ENCODE results near the gene RABGEF1.

DNA sequence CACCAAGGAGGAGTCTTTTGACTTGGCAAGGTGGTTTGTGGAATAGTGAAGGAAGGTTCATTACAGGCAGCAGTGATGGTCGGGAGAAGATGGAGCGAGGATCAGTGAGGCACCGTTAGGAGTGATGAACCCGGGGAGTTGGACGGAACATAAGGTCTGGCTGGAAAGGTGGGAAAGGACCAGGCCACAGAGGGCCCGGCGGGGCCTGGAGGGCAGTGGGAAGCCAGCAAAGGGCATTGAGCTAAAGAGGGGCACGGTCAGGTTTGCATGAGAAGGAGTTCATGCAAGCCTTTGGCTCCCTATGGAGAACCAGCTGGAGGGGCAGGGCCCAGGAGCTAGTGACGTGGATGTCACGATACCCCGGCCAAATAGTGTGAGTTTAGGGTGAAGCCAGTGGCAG is 46.2 kb upstream of the RABGEF1 start:
- TF ChIP-seq, protein P1, sequence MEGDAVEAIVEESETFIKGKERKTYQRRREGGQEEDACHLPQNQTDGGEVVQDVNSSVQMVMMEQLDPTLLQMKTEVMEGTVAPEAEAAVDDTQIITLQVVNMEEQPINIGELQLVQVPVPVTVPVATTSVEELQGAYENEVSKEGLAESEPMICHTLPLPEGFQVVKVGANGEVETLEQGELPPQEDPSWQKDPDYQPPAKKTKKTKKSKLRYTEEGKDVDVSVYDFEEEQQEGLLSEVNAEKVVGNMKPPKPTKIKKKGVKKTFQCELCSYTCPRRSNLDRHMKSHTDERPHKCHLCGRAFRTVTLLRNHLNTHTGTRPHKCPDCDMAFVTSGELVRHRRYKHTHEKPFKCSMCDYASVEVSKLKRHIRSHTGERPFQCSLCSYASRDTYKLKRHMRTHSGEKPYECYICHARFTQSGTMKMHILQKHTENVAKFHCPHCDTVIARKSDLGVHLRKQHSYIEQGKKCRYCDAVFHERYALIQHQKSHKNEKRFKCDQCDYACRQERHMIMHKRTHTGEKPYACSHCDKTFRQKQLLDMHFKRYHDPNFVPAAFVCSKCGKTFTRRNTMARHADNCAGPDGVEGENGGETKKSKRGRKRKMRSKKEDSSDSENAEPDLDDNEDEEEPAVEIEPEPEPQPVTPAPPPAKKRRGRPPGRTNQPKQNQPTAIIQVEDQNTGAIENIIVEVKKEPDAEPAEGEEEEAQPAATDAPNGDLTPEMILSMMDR (IDR thresholded peaks at IDR 0.05; ENCODE audit: low read depth, low read length, missing input control) = no peak
- TF ChIP-seq GABPA (IDR thresholded peaks at IDR 0.05 in 1 of 2, conservative IDR thresholded peaks at IDR 0.05 in 1 of 2) (no peak), ATF3 (IDR thresholded peaks at IDR 0.05) (no peak), YY1 (IDR thresholded peaks at IDR 0.05) (no peak), ZBTB33 (IDR thresholded peaks at IDR 0.05) (no peak), REST (IDR thresholded peaks at IDR 0.05) (no peak), TAF1 (conservative IDR thresholded peaks at IDR 0.05) (no peak)
